ENCODE measurements around the gene RSU1. TPM values are rescaled to one million over a fixed set of nuclear protein-coding genes. Genes with fewer than 3 reads are reported as not detected.

The RSU1 gene
- total and polyA plus RNA-seq, 2 donors (not counting 3 experiments of a cell fraction or from before 2014, with no cell fraction given) = 80.2 to 104 TPM

DNA sequence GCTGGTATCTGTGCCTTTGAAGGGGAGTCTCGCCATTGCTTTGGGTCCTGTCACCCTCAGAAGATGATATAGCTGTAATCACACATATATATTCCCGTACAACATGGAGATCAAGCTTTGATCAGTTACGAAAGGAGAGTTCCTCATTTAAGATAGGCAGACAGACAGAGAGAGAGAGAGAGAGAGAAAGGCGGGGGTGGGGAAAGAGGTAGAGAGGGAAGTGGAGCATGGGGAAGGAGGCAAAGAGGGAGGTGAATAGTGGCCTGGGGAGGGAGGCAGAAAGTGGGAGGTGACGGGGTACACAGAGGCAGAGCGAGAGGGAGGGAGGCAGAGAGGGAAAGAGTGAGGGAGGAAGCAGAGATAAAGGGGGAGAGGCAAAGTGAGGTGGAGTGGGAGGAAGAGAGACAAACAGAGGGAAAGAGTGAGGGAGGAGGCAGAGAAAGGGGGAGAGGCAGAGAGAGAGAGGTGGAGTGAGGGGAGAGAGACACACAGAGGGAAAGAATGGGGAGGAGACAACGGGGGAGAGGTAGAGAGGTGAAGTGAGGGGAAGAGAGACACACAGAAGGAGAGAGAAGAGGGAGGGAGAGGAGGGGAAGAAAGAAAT, 250.9 kb downstream of the RSU1 start:
- no peaks in the 10 kb centered on the region for H3K79me2 ChIP-seq (ENCODE audit: control insufficient read depth, insufficient read depth, low read length)
- H3K4me2 ChIP-seq (ENCODE audit: insufficient read depth, low read length) = no peak overlapping the region
- H3K36me3 ChIP-seq (ENCODE audit: control insufficient read depth in 2 of 2, extremely low read depth in 1 of 2, insufficient read depth in 2 of 2, low read length in 2 of 2) = no peaks in the 10 kb centered on the region
- H3K27ac ChIP-seq (ENCODE audit: insufficient read depth, low read depth, low read length) = no peak overlapping the region
- ChIA-PET POLR2A (no interaction called here), CTCF (interaction anchor here (0.6 to 1.2 kb wide), 2 partner anchors 11 to 21 kb away, joined by 3 read pairs; no protein-coding TSS in a partner anchor)
- H2AFZ ChIP-seq (ENCODE audit: low read depth, low read length) = no peak overlapping the region
- intact Hi-C loops (cut with micrococcal nuclease) (no loop called here), dilution Hi-C loops (cut with MboI; ENCODE audit: extremely low pct_ligation_motif_present, low sequenced_read_pairs) (no loop called here)
- no peaks in the 10 kb centered on the region for H3K4me1 ChIP-seq (ENCODE audit: control insufficient read depth, extremely low read depth, insufficient read depth, low read length)
- no peak for FAIRE-seq
- H3K9me1 ChIP-seq (replicated peaks; ENCODE audit: control insufficient read depth, extremely low read depth, insufficient read depth, low read length) = no peaks in the 10 kb centered on the region
- no peak for TF ChIP-seq POLR2A (IDR thresholded peaks at IDR 0.05; ENCODE audit: low read depth, low read length)
- no peak for TF ChIP-seq FOS (IDR thresholded peaks at IDR 0.05; ENCODE audit: borderline replicate concordance, insufficient read depth, low read length)
- no peak for TF ChIP-seq JUN (IDR thresholded peaks at IDR 0.05; ENCODE audit: borderline replicate concordance, insufficient read depth, insufficient read length, low read depth)
- TF ChIP-seq GATA2 (IDR thresholded peaks at IDR 0.05; ENCODE audit: insufficient read depth, insufficient read length, low read depth, low read length) = no peak
- no peak for TF ChIP-seq MYC (IDR thresholded peaks at IDR 0.05; ENCODE audit: low read depth, low read length)
- TF ChIP-seq, protein P1, sequence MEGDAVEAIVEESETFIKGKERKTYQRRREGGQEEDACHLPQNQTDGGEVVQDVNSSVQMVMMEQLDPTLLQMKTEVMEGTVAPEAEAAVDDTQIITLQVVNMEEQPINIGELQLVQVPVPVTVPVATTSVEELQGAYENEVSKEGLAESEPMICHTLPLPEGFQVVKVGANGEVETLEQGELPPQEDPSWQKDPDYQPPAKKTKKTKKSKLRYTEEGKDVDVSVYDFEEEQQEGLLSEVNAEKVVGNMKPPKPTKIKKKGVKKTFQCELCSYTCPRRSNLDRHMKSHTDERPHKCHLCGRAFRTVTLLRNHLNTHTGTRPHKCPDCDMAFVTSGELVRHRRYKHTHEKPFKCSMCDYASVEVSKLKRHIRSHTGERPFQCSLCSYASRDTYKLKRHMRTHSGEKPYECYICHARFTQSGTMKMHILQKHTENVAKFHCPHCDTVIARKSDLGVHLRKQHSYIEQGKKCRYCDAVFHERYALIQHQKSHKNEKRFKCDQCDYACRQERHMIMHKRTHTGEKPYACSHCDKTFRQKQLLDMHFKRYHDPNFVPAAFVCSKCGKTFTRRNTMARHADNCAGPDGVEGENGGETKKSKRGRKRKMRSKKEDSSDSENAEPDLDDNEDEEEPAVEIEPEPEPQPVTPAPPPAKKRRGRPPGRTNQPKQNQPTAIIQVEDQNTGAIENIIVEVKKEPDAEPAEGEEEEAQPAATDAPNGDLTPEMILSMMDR (IDR thresholded peaks at IDR 0.05; ENCODE audit: extremely low read depth in 1 of 2, insufficient read depth in 1 of 2, low read depth in 1 of 2, low read length in 2 of 2) = no peak
- no peak for TF ChIP-seq POLR2AphosphoS5 (IDR thresholded peaks at IDR 0.05; ENCODE audit: insufficient read depth, low read depth, low read length)
- TF ChIP-seq, protein P2, sequence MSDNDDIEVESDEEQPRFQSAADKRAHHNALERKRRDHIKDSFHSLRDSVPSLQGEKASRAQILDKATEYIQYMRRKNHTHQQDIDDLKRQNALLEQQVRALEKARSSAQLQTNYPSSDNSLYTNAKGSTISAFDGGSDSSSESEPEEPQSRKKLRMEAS (IDR thresholded peaks at IDR 0.05; ENCODE audit: insufficient read depth, insufficient read length) = no peak
- no peak for TF ChIP-seq EZH2 (IDR thresholded peaks at IDR 0.05; ENCODE audit: borderline replicate concordance, low read depth, low read length, severe bottlenecking)
- H4K20me1 ChIP-seq (replicated peaks; ENCODE audit: control insufficient read depth, extremely low read depth, insufficient read depth, low read length) = no peaks in the 10 kb centered on the region
- H3K9ac ChIP-seq (replicated peaks; ENCODE audit: extremely low read depth, insufficient read depth, low read length) = no peak overlapping the region
- peaks cover 0 to 3% of the 10 kb centered on the region in 2 experiments for H3K27me3 ChIP-seq (ENCODE audit: control insufficient read depth in 2 of 2, insufficient read depth in 2 of 2, low read length in 2 of 2)
- DNase-seq (ENCODE audit: low read depth, low spot score) = no peak
- no TSS peak for BruUV-seq (replicated peaks)
- H3K4me3 ChIP-seq (replicated peaks in 1 of 3; ENCODE audit: insufficient read depth in 1 of 3, low read depth in 1 of 3, low read length in 3 of 3) = no peak overlapping the region
- no peaks in the 10 kb centered on the region for H3K9me3 ChIP-seq (replicated peaks; ENCODE audit: control insufficient read depth, insufficient read depth, low read length)
